Measurements from ENCODE around the gene MRPS2.

The MRPS2 gene

DNA sequence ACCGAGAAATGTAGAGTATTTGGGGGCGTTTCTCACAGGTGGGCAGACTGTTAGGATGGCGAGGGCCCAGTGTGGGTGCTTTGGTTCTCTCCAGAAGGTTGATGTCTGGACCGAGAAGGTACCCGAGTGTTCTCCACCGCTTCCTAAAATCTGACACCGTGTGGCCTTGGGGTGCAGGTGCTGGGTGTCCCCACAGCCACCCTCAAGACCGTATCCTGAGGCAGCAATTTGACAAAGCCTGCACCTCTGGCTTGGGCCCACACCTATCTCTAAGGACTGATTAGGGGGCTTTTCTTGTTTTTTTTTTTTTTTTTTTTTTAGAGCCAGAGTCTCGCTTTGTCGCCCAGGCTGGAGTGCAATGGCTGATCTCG lies 19.6 kb upstream of the MRPS2 start:
- DNase-seq (ENCODE audit: low read depth) = no peak

DNA sequence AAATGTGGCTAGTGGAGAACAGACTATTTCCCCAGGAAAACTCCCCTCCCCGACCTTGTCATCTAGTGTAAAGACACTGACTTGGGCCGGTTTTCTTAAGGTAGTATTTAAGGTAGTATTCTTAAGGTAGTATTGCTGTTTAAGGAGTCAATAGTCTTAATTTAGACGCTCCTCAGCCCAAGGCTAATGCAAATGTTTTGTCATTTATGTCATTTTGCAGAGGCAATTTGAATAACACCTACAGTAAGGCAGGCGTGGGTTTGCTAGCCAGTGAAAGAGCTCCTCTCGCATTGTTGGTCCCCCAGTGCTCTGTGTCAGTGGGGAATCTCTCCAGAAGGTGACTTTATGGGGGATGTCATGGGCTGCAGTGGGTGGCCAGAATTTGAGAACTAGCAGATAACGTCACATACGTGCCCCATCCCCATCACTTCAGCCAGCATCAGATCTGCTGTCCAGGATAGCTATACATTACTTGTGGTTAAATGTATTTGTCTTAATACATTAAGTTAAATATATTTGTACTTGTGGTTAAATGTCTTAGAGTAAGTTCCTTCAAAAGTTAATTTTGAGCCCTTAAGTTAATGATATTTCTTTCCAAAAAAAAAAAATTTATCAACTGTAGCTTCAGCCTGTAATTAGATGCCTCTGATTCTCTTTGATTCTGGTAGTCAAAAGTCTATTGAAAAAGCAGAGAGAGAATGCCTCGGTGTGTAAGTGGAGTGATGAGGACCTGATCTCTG lies 18.3 kb upstream of the MRPS2 start:
- no peak for DNase-seq (ENCODE audit: low read depth)

DNA sequence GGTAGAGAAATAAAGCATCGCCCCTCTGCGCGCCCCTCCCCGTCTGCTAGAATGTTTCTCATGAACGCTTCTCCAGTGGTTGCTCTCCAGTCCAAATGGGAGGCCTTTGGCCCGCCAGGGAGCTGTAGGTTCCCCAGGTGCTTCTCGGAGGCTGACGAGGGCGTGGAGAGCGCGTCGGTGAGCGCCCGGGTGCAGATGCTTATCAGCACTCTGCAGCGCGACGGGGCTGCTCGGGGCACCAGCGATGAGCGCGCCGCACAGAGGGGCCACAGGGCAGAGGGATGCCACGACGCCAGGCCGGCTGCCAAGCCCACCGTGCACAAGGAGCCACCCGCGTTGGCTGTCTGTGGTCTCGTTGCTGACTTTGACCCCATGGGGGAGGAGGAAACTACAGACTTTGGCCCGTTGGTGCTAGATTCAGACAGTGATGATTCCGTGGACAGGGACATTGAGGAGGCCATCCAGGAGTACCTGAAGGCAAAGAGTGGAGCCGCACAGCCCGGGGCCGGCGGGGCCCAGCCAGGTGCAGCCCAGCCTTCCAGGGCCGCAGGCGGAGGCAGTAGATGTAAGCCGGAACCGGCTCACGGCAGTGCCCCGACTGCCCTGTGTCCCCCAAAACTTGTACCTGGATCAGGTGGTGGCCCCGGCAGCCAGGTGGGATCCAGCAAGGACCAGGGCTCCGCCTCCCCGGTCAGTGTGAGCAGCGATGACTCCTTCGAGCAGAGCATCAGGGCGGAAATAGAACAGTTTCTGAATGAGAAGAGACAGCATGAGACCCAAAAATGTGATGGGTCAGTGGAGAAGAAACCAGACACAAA lies 15.8 kb upstream of the MRPS2 start:
- no peak for DNase-seq (ENCODE audit: low read depth)

DNA sequence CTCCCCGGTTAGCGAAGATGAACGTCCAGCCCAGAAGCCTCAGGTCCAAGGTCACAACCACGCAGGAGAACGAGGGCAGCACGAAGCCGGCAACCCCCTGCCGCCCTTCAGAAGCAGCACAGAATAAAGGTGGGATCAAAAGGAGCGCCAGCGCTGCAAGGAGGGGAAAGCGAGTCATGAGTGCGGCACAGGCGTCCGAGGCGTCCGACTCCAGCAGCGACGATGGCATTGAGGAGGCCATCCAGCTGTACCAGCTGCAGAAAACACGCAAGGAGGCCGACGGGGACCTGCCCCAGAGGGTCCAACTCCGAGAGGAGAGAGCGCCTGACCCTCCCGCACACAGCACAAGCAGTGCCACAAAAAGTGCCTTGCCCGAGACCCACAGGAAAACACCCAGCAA lies 15.1 kb upstream of the MRPS2 start:
- DNase-seq (ENCODE audit: low read depth) = no peak

- DNase-seq (ENCODE audit: low read depth) = no peak
These were observed 14.7 kb upstream of the MRPS2 start for GRCh38 chr9:135485832-135486231.

DNA sequence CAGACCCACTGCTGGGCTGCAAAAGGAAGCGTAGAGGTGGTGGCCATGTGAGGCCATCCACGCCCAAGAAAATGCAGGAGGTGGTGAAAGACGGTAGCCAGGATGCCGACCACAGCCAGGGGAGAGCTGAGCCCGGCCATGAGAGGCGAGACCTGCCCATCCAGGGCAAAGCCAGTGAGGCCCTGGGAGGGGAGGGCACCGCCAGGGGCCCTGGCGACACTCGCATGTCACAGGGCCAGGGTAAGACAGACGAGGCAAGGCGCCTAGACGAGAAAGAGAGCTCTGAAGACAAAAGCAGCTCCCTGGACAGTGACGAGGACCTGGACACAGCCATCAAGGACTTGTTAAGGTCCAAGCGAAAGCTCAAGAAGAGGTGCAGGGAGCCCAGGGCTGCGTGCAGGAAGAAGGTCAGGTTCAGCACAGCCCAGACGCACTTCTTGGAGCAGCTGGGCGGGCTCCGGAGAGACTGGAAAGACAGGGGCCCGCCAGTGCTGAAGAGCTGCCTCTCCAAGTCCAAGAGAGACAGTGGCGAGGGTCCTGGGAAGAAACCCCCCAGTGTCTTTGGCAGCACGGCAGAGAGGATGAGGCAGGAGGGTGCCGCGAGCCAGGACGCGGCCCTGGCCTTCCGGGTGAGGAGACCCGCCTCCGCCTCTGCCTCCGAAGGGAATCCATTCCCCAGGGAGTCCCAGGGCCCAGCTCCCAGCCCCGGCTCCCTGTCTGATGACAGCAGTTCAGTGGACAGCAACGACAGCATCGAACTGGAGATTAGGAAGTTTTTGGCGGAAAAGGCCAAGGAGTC lies 14.0 kb upstream of the MRPS2 start:
- DNase-seq (ENCODE audit: low read depth) = no peak

GRCh38 chr9:135487281-135488012 lies 13.0 kb upstream of the MRPS2 start:
- no peak for DNase-seq (ENCODE audit: low read depth)

DNA sequence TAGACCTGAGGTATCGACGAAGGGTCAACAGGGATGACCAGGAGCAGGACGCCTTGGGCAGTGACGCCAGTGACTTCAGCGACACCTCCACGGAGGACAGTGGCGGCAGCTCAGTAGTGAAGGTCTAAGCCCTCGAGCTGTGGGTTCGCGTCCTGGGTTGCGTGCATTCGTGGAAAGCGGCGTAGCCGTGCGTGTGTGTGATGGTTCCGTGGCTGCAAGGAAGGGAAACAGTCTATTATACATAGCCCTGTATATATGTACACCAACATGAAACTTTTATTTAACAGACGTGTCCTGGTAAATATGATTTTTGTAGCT lies 12.5 kb upstream of the MRPS2 start:
- no peak for DNase-seq (ENCODE audit: low read depth)

DNA sequence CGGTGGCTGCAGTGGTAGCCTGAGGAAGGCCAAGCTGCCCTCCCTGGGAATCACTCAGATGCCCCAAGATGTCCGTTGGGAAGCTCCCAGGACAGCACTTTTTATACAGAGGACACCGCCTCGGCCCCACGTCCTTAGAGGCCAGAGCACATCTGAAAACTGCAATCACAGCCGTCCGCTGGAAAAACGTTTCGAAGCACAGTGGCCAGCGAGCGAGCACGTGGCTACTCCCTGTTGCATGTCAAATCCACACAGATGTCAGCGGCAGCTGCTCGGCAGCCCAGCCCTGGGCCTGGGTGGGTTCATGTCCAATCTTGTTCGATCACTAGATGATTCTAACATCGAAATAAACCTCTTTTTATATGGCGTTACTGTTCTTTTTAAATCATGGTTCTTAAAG lies 12.0 kb upstream of the MRPS2 start:
- DNase-seq (ENCODE audit: low read depth) = no peak

GRCh38 chr9:135489188-135489906 lies 11.1 kb upstream of the MRPS2 start:
- no peak for DNase-seq (ENCODE audit: low read depth)

DNA sequence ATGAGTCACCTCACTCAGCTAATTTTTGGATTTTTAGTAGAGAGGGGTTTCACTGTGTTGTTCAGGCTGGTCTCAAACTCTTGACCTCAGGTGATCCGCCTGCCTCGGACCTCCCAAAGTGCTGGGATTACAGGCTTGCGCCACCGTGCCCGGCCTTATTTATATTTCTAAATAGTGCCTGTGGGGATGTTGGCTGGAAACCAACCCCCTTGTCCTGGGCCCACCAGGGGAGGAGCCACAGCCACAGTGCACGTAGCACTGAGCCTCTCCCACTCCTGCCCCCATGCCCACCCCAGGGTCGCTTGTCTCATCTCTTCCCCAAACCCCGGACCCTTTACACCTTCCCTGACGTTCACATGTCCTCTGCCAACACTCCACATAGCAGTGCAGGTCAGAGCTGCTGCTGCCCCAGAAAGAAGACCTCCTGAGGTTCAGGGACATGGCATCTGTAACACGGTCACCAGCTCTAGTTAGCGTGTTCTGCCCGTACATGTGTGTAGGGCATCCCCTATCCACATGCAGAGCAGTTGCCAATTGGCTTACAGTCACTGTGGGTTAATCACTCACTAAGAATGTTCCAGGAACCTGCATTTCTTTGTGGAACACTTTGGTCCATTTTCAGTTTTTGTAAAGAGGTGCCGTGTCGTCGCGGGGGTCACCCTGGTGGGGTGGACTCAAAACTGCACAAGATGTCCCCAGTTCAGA lies 10.2 kb upstream of the MRPS2 start:
- DNase-seq (ENCODE audit: low read depth) = no peak

DNA sequence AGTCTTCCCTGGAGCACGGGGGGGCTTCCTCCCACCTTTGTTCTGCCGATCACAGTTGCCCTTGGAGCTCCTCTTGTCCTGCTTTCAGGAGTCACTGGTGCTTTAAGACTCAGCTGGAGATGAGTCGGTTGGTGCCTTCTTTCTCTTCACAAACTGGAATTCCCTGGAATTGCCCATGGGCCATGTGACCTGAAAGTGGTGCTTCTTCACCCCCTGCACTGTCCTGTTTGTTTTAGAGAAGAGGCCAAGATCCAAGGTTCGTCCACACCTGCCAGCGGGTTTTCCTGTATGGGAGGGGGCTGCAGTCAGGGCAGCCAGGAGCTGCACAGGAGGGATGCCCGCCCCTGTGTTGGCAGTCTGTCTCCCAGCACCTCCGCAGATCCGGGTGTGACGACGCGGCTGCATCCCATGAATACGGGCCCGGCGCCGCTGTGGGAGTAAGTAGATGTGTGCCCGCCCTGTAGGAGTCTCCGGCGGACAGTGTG lies 9.5 kb upstream of the MRPS2 start:
- DNase-seq (ENCODE audit: low read depth) = no peak

- DNase-seq (ENCODE audit: low read depth) = no peak
These were observed 8.7 kb upstream of the MRPS2 start for GRCh38 chr9:135491764-135492163.

- no peak for DNase-seq (ENCODE audit: low read depth)
These were observed 7.4 kb upstream of the MRPS2 start for GRCh38 chr9:135492886-135493669.

DNA sequence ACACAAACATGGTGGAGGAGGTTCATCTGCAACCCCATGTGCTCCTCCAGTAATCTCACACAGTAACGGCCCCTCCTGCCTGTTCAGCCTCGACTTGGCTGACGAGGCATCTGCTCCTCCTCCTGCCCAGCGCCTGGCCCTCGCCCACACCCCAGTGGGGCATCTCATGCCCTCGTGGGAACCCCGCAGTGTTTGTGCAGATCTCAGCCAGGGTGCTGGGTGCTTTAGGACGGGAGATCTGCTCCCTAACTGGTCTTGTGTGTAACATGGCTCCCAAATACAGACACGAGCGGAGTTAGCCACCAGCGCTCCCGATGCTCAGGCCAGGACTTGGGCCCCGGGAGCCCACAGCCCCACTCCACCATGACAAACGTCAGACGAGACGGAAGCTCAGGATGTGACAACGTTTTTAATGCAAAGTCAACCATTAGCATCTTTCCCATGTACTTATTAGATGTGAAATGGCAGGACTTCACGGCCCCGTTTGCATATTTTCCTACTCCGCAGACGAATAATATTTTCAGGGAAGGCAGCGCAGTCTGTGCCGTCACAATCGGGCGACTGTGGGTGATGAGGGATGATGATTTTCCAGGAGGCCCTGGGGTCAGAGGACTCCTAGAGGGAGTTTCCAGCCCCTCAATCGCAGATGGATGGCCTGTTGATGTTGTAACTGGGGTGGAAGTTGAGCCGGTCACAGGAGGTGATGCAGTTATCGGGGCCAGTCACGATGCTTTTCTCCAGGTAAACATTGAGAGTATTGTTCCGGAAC lies 5.5 kb upstream of the MRPS2 start:
- DNase-seq (ENCODE audit: low read depth) = no peak

- no peak for DNase-seq (ENCODE audit: low read depth)
These were observed 1.9 kb upstream of the MRPS2 start for GRCh38 chr9:135498381-135499126.

GRCh38 chr9:135499326-135500070 lies 984 bp upstream of the MRPS2 start:
- DNase-seq (ENCODE audit: low read depth) = peak; percentile 86

DNA sequence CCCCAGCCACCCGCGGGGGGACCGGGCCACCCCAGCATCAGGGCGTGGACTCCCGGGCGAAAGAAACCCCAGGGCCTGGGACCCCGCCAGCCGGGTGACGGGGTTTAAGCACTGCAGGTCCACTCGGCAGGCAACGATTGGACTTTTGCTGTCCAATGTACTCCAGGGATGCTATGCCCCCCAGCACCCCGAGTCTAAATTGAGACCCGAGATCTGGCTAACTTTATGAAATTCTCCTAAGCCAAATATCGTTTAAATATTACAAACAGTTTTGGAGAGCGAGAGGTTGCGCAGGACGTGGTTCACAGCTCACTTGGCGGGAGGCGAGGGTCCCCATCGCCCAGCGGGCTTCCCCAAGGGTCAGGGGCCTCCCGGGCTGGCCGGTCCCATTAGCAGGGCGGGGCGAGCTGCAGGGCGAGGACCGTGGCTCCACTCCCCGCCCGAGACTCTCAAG lies 384 bp upstream of the MRPS2 start:
- DNase-seq (ENCODE audit: low read depth) = peak; percentile 61

Data from iris pigment epithelial cell (primary cell).